D721Med (cell line): ENCODE results near the gene ASTN1.
A peak's percentile ranks its signal among the peaks of the same experiment; 100 is the strongest.

Experiments
- DNase-seq: peaks from one replicate; pipeline ENCODE4 v3.0.0; 2011; ENCODE audit warnings: low spot score; ENCODE audit not compliant: insufficient read length
- FAIRE-seq: peaks from 2 replicates; lab custom pipeline; 2011; peaks lifted over from hg19 to GRCh38; lab: Jason Lieb, UNC
- TF ChIP-seq, protein P1 (sequence below): IDR thresholded peaks from 2 replicates; pipeline ENCODE4 v1.5.1; 2012; ENCODE audit warnings: mild to moderate bottlenecking, control low read depth; ENCODE audit not compliant: insufficient read depth; ENCODE audit errors: missing control alignments

ASTN1 gene

DNA sequence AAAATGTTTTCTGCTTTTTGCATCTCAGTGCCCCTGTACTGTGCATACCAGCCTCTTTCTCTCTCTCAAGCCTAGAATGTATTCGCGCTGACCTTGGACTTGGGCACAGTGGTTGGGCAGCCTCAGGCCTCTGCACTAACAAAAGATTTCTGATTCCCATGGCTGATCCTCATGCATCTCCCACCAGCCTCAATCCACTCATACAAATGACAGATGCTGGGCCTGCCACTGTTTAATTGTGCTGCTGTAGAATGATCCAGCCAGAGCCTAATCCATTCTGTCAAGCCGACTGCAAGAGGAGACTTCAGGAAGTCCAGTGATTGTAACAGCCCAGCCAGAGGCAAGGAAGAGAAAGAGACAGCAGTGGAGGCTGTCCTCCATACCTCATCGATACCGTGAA is 180.8 kb downstream of the ASTN1 start:
- TF ChIP-seq, protein P1, sequence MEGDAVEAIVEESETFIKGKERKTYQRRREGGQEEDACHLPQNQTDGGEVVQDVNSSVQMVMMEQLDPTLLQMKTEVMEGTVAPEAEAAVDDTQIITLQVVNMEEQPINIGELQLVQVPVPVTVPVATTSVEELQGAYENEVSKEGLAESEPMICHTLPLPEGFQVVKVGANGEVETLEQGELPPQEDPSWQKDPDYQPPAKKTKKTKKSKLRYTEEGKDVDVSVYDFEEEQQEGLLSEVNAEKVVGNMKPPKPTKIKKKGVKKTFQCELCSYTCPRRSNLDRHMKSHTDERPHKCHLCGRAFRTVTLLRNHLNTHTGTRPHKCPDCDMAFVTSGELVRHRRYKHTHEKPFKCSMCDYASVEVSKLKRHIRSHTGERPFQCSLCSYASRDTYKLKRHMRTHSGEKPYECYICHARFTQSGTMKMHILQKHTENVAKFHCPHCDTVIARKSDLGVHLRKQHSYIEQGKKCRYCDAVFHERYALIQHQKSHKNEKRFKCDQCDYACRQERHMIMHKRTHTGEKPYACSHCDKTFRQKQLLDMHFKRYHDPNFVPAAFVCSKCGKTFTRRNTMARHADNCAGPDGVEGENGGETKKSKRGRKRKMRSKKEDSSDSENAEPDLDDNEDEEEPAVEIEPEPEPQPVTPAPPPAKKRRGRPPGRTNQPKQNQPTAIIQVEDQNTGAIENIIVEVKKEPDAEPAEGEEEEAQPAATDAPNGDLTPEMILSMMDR = no peak
- FAIRE-seq (peak; percentile 25), DNase-seq (peak; percentile 27)

DNA sequence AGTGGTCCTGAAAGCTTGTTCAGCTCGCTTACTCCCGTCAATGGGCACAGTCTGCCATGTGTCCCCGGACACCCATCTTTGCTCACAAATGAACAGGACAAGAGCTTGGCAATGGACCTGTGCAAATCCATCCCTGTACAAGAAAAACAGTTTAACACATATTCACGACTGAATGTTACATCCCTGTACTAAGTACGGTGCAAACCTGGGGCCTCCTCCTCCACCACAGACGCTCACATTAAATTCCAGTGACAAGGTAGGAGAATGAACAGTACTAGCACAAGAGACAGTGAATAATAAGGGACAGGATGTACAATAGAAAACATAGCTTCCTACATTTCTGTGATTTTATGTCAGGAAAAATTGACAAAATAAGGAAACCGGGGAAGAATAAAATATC is 187.7 kb downstream of the ASTN1 start:
- no peak for FAIRE-seq
- DNase-seq = no peak
- TF ChIP-seq, protein P1 = no peak

DNA sequence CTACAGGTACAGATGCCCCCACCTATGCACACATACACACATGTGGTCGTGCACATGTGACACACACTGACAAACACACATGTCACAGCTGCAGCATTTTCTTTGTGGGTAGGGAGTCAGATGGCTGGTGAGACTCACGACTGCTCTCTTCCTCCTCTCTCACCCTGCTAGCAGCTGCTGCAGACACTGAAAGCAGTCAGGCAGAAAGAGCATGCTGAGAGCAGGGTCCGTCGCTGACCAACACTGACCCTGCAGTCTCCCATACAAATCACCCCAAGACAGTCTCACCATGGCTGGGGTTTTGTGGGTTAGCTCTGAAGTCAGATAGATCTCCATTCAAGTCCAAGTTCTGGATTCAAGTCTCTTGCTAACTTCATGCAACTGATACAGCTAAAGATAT is 188.3 kb downstream of the ASTN1 start:
- DNase-seq (no peak), FAIRE-seq (no peak)
- TF ChIP-seq, protein P1 = no peak

DNA sequence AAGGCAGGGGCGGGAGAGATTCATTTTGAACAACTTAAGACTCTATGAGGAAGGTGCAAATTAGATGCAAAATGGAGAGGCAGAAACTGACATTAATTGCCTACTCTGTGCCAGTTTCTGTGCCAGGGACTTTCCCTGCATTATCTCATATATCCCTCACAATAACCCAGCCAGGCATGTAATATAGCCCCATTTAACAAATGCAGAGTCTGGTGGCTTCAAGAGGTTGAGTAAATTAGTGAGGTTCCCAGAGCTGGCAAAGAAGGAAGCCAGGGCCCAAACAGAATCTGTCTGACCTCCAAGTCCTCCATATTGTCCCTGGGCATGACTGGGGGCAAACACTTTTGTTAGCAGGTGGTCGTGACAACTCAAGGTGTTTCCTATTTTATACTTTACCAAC is 199.8 kb downstream of the ASTN1 start:
- DNase-seq (no peak), FAIRE-seq (no peak)
- TF ChIP-seq, protein P1 = no peak

DNA sequence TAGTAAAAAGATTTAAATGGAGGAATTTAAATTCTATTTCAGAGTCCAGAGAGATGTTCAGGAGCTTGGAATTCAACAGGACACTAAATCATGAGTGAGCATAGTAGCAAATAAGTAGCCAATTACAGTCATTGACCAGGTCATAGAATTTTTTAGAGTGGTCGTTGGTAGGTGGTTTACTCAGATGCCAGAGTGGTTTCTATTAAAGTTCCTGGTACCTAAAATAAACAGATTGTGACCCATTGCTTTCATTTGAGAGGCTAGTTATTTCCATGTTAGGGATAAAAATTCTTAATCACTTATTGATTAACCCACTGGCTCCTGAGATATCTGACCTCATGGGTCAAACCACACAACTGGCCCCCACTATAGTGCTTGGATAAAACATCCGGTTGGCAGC is 201.3 kb downstream of the ASTN1 start:
- FAIRE-seq (no peak), DNase-seq (no peak)
- TF ChIP-seq, protein P1 = no peak

DNA sequence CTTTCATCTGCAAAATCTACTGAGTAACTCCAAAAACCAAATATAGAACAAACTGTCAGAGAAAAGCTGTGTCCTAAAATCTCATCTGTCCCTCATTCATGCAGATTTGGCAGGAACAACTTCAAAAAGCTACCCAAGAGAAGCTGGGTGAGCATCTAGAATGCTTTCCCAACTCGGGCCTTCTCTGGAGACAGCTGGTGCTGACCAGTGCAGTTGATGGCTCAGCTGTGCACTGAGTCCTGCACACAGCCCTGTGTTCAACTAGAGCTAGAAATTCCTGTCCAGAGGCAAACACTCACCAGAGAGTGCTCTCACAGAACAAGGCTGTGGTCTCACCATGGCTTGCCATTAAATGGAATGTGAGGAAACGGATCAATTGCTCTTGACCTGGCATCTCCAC is 202.8 kb downstream of the ASTN1 start:
- FAIRE-seq (no peak), DNase-seq (no peak)
- TF ChIP-seq, protein P1 = no peak

DNA sequence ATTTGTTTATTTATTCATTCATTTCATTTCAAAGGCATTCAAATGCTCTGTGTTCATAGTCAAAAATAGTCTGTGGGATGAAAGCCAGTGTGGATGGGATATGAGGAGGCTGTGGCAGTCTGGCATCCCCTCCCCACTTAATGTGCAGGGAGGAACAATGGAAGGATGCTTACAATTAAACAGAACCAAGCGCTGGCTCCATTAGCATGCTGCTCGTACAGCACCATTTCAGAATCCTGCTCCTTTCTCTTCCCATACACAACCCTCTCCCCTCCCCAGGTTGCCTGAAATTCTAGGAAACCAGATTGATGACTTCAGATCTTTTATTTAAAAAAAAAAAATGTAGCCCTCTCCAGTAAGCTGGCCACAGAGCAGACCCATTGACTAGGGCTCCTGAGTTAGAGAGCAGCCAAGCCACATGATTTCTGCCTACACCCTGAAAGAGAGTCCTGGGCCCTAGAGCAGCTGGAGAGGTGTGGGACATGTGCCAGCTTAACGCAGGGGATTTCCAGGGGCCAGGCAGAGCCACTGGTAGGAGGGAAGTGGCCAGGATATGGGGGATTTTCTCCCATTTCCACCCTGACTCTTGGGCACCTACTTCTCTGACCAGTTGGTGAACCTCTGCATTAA is 205.2 kb downstream of the ASTN1 start:
- DNase-seq = no peak
- no peak for FAIRE-seq
- TF ChIP-seq, protein P1 = no peak
